Measurements from ENCODE around the gene HAND1.

DNA sequence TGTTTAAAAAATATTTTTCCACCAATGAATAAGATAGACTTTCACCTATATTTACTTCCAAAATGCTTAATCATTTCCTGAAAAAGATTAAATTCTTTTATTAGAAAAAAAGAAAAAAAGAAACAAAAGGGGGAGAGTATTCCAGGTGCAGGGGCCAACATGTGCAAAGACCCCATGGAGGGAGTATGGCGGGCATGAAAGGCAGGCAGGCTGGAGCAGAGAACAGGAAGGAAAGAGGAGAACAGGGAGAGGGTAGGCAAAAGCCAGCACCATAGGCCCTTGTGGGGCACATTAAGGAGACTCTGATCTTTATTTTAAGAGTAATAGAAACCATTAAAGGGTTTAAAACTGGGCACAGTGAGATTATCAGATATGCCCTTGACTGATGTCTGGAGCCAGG lies 48.7 kb downstream of the HAND1 start:
- TF ChIP-seq, protein P1, sequence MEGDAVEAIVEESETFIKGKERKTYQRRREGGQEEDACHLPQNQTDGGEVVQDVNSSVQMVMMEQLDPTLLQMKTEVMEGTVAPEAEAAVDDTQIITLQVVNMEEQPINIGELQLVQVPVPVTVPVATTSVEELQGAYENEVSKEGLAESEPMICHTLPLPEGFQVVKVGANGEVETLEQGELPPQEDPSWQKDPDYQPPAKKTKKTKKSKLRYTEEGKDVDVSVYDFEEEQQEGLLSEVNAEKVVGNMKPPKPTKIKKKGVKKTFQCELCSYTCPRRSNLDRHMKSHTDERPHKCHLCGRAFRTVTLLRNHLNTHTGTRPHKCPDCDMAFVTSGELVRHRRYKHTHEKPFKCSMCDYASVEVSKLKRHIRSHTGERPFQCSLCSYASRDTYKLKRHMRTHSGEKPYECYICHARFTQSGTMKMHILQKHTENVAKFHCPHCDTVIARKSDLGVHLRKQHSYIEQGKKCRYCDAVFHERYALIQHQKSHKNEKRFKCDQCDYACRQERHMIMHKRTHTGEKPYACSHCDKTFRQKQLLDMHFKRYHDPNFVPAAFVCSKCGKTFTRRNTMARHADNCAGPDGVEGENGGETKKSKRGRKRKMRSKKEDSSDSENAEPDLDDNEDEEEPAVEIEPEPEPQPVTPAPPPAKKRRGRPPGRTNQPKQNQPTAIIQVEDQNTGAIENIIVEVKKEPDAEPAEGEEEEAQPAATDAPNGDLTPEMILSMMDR (IDR thresholded peaks at IDR 0.05) = no peak
- TF ChIP-seq POLR2A (IDR thresholded peaks at IDR 0.05) = no peak
- TF ChIP-seq EP300 (IDR thresholded peaks at IDR 0.05) = no peak

Data from gastroesophageal sphincter (tissue), 3 donors.